Measurements from ENCODE around the gene APOBEC3G.
"Not testable (repeated sequence)": the region's sequence is repeated elsewhere in the genome, so short reads cannot be mapped to it uniquely, and the experiment has no call there.

Gene APOBEC3G

GRCh38 chr22:39077026-39077840, at the start of gene APOBEC3G:
APOBEC3G (plus strand) TSS chr22:39077275; CDS start chr22:39077362, 87 bp downstream.
- Mint-ChIP-seq H3K36me3 (ENCODE audit: insufficient read depth) (peaks cover 52% of the 10 kb centered on the region), H3K27ac (ENCODE audit: low read depth) (peak within 1 kb of the TSS; percentile 100), H3K4me1 (peaks cover 56% of the 10 kb centered on the region), H3K4me3 (peak within 1 kb of the TSS; percentile 98)
- H3K27me3 Mint-ChIP-seq, H3K9me3 Mint-ChIP-seq: not testable (repeated sequence)
- DNase-seq (ENCODE audit: low spot score in 2 of 2) (peak; percentile 43 to 73), ATAC-seq (replicated peaks; ENCODE audit: extremely low read depth, poor library complexity, severe bottlenecking) (peak; percentile 87)

GRCh38 chr22:39027717-39028116, 49.4 kb upstream of the APOBEC3G start:
- Mint-ChIP-seq H3K4me1 (peaks cover 37% of the 10 kb centered on the region), H3K4me3 (no peak overlapping the region), H3K9me3 (no peaks in the 10 kb centered on the region), H3K27ac (ENCODE audit: low read depth) (peak overlapping the region; percentile 61), H3K36me3 (ENCODE audit: insufficient read depth) (peaks cover 34% of the 10 kb centered on the region), H3K27me3 (no peaks in the 10 kb centered on the region)
- ATAC-seq (replicated peaks; ENCODE audit: extremely low read depth, poor library complexity, severe bottlenecking) (no peak), DNase-seq (ENCODE audit: low spot score in 2 of 2) (no peak)

DNA sequence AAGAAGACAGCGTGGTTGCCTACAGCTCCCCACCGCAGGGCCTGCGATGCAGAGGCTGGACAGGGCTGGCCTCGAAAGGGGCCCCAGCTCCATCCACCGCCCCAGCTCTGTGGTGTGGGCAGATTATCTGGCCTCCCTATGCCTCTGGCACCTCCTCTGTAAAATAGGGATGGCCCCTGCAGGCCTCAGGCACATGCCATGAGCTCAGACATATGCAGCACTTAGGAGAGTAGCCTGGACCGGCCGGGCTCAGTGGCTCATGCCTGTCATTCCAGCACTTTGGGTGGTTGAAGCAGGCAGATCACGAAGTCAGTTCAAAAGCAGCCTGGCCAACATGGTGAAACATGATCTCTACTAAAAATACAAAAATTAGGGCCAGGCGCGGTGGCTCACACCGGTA, 48.8 kb upstream of the APOBEC3G start:
- H3K4me1 Mint-ChIP-seq, result peaks cover 37% of the 10 kb centered on the region
- peak overlapping the region; percentile 61 for H3K27ac Mint-ChIP-seq (ENCODE audit: low read depth)
- H3K36me3 Mint-ChIP-seq (ENCODE audit: insufficient read depth), result peaks cover 34% of the 10 kb centered on the region
- H3K27me3 Mint-ChIP-seq, result no peaks in the 10 kb centered on the region
- H3K4me3 Mint-ChIP-seq, result no peak overlapping the region
- no peaks in the 10 kb centered on the region for H3K9me3 Mint-ChIP-seq
- ATAC-seq (replicated peaks; ENCODE audit: extremely low read depth, poor library complexity, severe bottlenecking), result no peak
- no peak for DNase-seq (ENCODE audit: low spot score in 2 of 2)

DNA sequence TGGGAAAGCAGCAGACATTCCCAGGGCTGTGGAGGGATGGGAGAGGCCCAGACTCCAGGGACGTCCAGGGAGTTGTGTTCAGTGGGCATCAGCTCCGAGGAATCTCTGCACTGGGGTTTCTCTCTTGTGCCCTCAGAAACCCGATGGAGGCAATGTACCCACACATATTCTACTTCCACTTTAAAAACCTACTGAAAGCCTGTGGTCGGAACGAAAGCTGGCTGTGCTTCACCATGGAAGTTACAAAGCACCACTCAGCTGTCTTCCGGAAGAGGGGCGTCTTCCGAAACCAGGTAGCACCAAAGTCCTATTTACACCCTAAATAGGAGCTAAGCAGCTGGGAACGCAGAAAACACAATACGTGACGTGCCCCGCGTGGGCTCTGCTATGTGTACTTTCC, 47.8 kb upstream of the APOBEC3G start:
- Mint-ChIP-seq H3K36me3 (ENCODE audit: insufficient read depth) (peaks cover 27% of the 10 kb centered on the region), H3K4me1 (peaks cover 29% of the 10 kb centered on the region), H3K9me3 (no peaks in the 10 kb centered on the region), H3K4me3 (no peak overlapping the region), H3K27me3 (no peaks in the 10 kb centered on the region), H3K27ac (ENCODE audit: low read depth) (no peak overlapping the region)
- ATAC-seq (replicated peaks; ENCODE audit: extremely low read depth, poor library complexity, severe bottlenecking) (no peak), DNase-seq (ENCODE audit: low spot score in 2 of 2) (no peak)

DNA sequence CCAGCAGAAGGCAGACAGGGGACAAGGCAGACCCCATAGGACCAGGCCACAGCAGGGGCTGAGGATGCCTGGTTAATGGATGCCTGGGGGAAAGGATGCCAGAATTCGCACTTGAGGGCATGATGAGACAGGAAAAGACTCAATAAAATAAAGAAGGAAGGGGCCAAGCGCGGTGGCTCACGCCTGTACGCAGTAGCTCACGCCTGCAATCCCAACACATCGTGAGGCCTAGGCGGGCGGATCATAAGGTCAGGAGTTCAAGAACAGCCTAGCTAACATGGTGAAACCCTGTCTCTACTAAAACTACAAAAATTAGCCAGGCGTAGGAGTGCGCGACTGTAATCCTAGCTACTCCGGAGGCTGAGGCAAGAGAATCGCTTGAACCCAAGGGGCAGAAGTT, 46.4 kb upstream of the APOBEC3G start:
- peaks cover 20% of the 10 kb centered on the region for H3K36me3 Mint-ChIP-seq (ENCODE audit: insufficient read depth)
- no peak overlapping the region for H3K4me3 Mint-ChIP-seq
- no peaks in the 10 kb centered on the region for H3K27me3 Mint-ChIP-seq
- H3K27ac Mint-ChIP-seq (ENCODE audit: low read depth), result peak overlapping the region; percentile 32
- ATAC-seq (replicated peaks; ENCODE audit: extremely low read depth, poor library complexity, severe bottlenecking) (no peak), DNase-seq (ENCODE audit: low spot score in 2 of 2) (no peak)
- peaks cover 14% of the 10 kb centered on the region for H3K4me1 Mint-ChIP-seq
- no peaks in the 10 kb centered on the region for H3K9me3 Mint-ChIP-seq

DNA sequence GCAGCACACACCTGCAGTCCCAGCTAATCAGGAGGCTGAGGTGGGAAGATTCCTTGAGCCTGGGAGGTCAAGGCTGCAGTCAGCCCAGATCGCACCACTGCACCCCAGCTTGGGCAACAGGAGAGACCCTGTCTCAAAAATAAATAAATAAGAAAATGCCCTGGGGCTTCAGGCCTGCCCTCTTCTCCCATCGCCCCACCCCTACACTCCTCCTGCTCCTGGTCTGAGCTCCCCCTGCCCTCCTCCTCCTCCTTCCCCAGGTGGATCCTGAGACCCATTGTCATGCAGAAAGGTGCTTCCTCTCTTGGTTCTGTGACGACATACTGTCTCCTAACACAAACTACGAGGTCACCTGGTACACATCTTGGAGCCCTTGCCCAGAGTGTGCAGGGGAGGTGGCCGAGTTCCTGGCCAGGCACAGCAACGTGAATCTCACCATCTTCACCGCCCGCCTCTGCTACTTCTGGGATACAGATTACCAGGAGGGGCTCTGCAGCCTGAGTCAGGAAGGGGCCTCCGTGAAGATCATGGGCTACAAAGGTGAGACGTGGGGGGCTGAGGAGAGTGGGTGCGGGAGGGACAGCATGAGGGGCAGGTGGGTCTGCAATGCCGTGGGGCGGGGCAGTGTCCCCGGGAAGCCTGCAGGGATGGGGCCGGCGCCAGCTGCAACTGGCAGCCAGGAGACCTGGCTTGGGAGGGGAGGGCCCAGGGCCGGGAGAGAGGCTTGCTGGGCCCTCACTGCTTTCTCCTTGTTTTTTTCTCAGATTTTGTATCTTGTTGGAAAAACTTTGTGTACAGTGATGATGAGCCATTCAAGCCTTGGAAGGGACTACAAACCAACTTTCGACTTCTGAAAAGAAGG, 45.4 kb upstream of the APOBEC3G start:
- H3K27ac Mint-ChIP-seq (ENCODE audit: low read depth), result peak overlapping the region; percentile 69
- not testable (repeated sequence) for H3K27me3 Mint-ChIP-seq; DNase-seq (ENCODE audit: low spot score in 2 of 2); ATAC-seq (replicated peaks; ENCODE audit: extremely low read depth, poor library complexity, severe bottlenecking); H3K9me3 Mint-ChIP-seq; H3K4me3 Mint-ChIP-seq; H3K4me1 Mint-ChIP-seq
- peaks cover 15% of the 10 kb centered on the region for H3K36me3 Mint-ChIP-seq (ENCODE audit: insufficient read depth)

DNA sequence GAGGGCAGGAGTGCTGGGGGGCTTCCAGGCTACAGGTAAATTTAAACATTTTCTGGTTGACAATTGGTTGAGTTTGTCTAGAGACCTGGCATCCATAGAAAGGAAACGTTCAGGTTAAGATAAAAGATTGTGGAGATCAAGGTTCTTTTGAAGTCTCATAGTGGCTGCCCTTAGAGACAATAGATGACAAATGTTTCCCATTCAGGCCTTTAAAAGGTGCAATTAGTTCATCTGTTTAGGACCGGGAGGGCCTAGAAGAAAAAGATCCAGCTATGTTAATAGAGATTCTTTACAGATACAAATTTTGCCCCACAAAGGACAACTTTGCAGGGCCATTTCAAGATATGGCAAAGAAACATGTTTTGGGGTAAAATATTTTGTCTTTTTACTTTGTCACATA, 40.0 kb upstream of the APOBEC3G start:
- not testable (repeated sequence) for H3K27me3 Mint-ChIP-seq; H3K27ac Mint-ChIP-seq (ENCODE audit: low read depth); H3K9me3 Mint-ChIP-seq; H3K4me3 Mint-ChIP-seq; H3K36me3 Mint-ChIP-seq (ENCODE audit: insufficient read depth); ATAC-seq (replicated peaks; ENCODE audit: extremely low read depth, poor library complexity, severe bottlenecking); DNase-seq (ENCODE audit: low spot score in 2 of 2)
- peaks cover 26% of the 10 kb centered on the region for H3K4me1 Mint-ChIP-seq

DNA sequence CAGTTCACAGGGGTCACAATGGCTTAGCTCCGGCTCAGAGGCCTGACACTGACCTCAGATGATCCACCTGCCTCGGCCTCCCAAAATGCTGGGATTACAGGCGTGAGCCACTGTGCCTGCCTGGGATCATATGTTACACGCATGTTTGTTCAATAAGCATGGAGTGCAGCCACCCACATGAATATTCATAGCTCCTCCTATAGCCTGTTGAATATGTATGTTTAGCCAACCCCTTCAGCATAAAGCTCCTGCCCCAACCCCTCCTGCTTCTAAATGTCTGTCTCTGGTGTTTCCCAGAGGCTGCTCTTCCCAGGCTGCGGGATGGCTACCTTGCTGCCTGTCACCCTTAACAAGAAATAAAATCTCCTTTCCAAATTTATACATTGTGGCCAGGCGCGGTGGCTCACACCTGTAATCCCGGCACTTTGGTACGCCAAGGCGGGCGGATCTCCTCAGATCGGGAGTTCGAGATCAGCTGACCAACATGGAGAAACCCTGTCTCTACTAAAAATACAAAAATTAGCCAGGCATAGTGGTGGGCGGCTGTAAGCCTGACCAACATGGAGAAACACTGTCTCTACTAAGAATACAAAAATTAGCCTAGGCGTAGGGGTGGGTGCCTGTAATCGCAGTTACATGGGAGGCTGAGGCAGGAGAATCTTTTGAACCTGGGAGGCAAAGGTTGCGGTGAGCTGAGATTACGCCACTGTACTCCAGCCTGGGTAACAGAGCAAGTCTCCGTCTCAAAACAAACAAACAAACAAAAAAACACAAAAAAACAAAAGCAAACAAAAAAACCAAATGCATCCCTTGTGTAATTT, 37.6 kb upstream of the APOBEC3G start:
- DNase-seq (ENCODE audit: low spot score in 2 of 2), result no peak
- H3K4me3 Mint-ChIP-seq, result peak overlapping the region; percentile 90

DNA sequence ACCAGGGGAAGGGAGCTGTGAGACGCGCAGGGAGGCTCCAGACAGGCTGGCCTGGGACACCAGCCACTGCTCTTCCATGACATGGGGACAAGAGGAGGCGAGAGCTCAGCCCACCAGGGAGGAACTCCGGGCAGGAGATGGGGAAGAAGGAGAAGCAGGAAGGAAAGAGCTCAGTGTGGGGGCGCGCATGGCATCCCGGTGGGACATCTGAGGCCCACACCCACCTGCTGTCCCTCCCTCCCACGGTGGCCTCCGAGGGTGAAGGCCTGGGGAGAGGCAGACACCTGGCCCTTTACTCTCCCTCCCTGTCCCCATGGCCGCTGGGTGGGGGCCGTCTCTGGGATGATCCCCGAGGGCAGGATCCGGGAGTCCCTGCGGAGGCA, 36.9 kb upstream of the APOBEC3G start:
- not testable (repeated sequence) for ATAC-seq (replicated peaks; ENCODE audit: extremely low read depth, poor library complexity, severe bottlenecking); DNase-seq (ENCODE audit: low spot score in 2 of 2)

More for the DNA sequence above, 37.6 kb upstream of the APOBEC3G start:
- peak overlapping the region; percentile 95 for H3K27ac Mint-ChIP-seq (ENCODE audit: low read depth)
- H3K4me1 Mint-ChIP-seq, result peaks cover 34% of the 10 kb centered on the region
- no peak for ATAC-seq (replicated peaks; ENCODE audit: extremely low read depth, poor library complexity, severe bottlenecking)
- H3K36me3 Mint-ChIP-seq (ENCODE audit: insufficient read depth), result peaks cover 17% of the 10 kb centered on the region
- H3K9me3 Mint-ChIP-seq, result no peaks in the 10 kb centered on the region
- no peaks in the 10 kb centered on the region for H3K27me3 Mint-ChIP-seq

DNA sequence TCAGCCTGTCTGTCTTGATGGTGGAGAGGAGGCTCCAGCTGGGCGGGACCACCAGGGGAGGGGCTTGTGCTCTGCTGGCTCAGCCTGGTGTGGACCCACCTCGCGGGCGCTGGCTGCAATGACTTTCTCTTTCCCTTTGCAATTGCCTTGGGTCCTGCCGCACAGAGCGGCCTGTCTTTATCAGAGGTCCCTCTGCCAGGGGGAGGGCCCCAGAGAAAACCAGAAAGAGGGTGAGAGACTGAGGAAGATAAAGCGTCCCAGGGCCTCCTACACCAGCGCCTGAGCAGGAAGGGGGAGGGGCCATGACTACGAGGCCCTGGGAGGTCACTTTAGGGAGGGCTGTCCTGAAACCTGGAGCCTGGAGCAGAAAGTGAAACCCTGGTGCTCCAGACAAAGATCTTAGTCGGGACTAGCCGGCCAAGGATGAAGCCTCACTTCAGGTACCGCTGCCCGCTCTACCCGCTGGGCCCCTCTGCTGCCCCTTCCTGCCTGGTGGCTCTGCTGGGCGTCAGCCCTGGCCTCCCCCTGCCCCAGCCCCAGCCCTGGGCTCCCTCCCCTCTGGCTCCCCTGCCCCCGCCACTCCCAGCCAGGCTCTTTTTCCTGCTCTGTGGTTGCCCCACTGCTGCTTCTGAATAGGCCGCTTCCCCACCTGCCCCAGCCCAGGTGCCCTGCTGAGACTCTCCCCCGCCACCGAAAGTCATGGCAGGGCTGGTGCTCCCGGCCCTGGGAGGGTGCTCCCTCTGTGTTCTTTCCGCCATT, 36.4 kb upstream of the APOBEC3G start, which contains the start of gene APOBEC3F:
Gene APOBEC3F (plus strand): TSS at position 327 of the 759 bp plus-strand sequence. CDS start 97 bp downstream, at position 424.
- H3K27ac Mint-ChIP-seq (ENCODE audit: low read depth), result peak within 1 kb of the TSS; percentile 95
- H3K36me3 Mint-ChIP-seq (ENCODE audit: insufficient read depth), result peaks cover 18% of the 10 kb centered on the region
- H3K4me1 Mint-ChIP-seq, result peaks cover 44% of the 10 kb centered on the region
- peak within 1 kb of the TSS; percentile 90 for H3K4me3 Mint-ChIP-seq
- peak; percentile 42 to 74 for DNase-seq (ENCODE audit: low spot score in 2 of 2)
- not testable (repeated sequence) for H3K9me3 Mint-ChIP-seq, H3K27me3 Mint-ChIP-seq
- ATAC-seq (replicated peaks; ENCODE audit: extremely low read depth, poor library complexity, severe bottlenecking), result peak; percentile 100

More for the DNA sequence above, 36.9 kb upstream of the APOBEC3G start:
- Mint-ChIP-seq H3K36me3 (ENCODE audit: insufficient read depth) (peaks cover 14% of the 10 kb centered on the region), H3K27ac (ENCODE audit: low read depth) (peak overlapping the region; percentile 95), H3K4me1 (peaks cover 38% of the 10 kb centered on the region), H3K4me3 (peak overlapping the region; percentile 90)
- not testable (repeated sequence) for H3K9me3 Mint-ChIP-seq, H3K27me3 Mint-ChIP-seq

GRCh38 chr22:39041908-39042307, 35.2 kb upstream of the APOBEC3G start:
- no peaks in the 10 kb centered on the region for H3K9me3 Mint-ChIP-seq
- ATAC-seq (replicated peaks; ENCODE audit: extremely low read depth, poor library complexity, severe bottlenecking) (no peak), DNase-seq (ENCODE audit: low spot score in 2 of 2) (no peak)
- peak overlapping the region; percentile 95 for H3K27ac Mint-ChIP-seq (ENCODE audit: low read depth)
- peaks cover 56% of the 10 kb centered on the region for H3K4me1 Mint-ChIP-seq
- no peaks in the 10 kb centered on the region for H3K27me3 Mint-ChIP-seq
- H3K4me3 Mint-ChIP-seq, result peak overlapping the region; percentile 90
- peaks cover 22% of the 10 kb centered on the region for H3K36me3 Mint-ChIP-seq (ENCODE audit: insufficient read depth)
